Activated CD4-positive, alpha-beta T cell treated with anti-CD3 and anti-CD28 coated beads for 4 hours (primary cell): ENCODE measurements around the gene CRTC3.
A peak's percentile ranks its signal among the peaks of the same experiment; 100 is the strongest.

ENCODE experiments used
- DNase-seq, 2 donors: peaks; one replicate each; pipeline ENCODE4 v3.0.0-alpha.2; 2020

CRTC3 gene

GRCh38 chr15:90564051-90564450, 34.3 kb downstream of the CRTC3 start:
- no peak for DNase-seq

GRCh38 chr15:90564590-90564989, 34.9 kb downstream of the CRTC3 start:
- DNase-seq = no peak

- DNase-seq = no peak
These were observed 36.1 kb downstream of the CRTC3 start for GRCh38 chr15:90565866-90566265.

- no peak for DNase-seq
These were observed 40.9 kb downstream of the CRTC3 start for GRCh38 chr15:90570643-90571042.

- DNase-seq = no peak
These were observed 41.4 kb downstream of the CRTC3 start for GRCh38 chr15:90571063-90571541.

- DNase-seq = no peak
These were observed 43.2 kb downstream of the CRTC3 start for GRCh38 chr15:90572893-90573292.

- DNase-seq = no peak
These were observed 47.1 kb downstream of the CRTC3 start for GRCh38 chr15:90576711-90577389.

GRCh38 chr15:90579213-90579612, 49.5 kb downstream of the CRTC3 start:
- DNase-seq = no peak

GRCh38 chr15:90580099-90580498, 50.4 kb downstream of the CRTC3 start:
- DNase-seq = no peak

GRCh38 chr15:90580541-90580940, 50.8 kb downstream of the CRTC3 start:
- no peak for DNase-seq

GRCh38 chr15:90580946-90581345, 51.2 kb downstream of the CRTC3 start:
- no peak for DNase-seq

- peak in 1 of 2 donors; percentile 35 for DNase-seq
These were observed 52.1 kb downstream of the CRTC3 start for GRCh38 chr15:90581771-90582352.

- DNase-seq = no peak
These were observed 52.8 kb downstream of the CRTC3 start for GRCh38 chr15:90582553-90582952.

- DNase-seq = no peak
These were observed 53.9 kb downstream of the CRTC3 start for GRCh38 chr15:90583471-90584252.

- DNase-seq = no peak
These were observed 55.1 kb downstream of the CRTC3 start for GRCh38 chr15:90584841-90585240.

GRCh38 chr15:90585863-90586262, 56.1 kb downstream of the CRTC3 start:
- no peak for DNase-seq

GRCh38 chr15:90586948-90587347, 57.2 kb downstream of the CRTC3 start:
- no peak for DNase-seq

- no peak for DNase-seq
These were observed 58.7 kb downstream of the CRTC3 start for GRCh38 chr15:90588427-90588826.

- no peak for DNase-seq
These were observed 61.8 kb downstream of the CRTC3 start for GRCh38 chr15:90591524-90591923.

GRCh38 chr15:90592131-90592881, 62.6 kb downstream of the CRTC3 start:
- DNase-seq = no peak

- DNase-seq = no peak
These were observed 63.9 kb downstream of the CRTC3 start for GRCh38 chr15:90593499-90594158.

GRCh38 chr15:90594301-90594738, 64.6 kb downstream of the CRTC3 start:
- DNase-seq = peak; percentile 89 to 90

- DNase-seq = no peak
These were observed 66.0 kb downstream of the CRTC3 start for GRCh38 chr15:90595763-90596155.
